NCI-H460 (cell line): ENCODE measurements around the gene ANKRD50. TPM values are rescaled to one million over a fixed set of nuclear protein-coding genes. Genes with fewer than 3 reads are reported as not detected.

ENCODE experiments used
- DNase-seq: peaks from one replicate; pipeline ENCODE4 v3.0.0-alpha.2; 2016; ENCODE audit warnings: low read depth; ENCODE audit errors: extremely low read depth
- polyA plus RNA-seq: library from polyadenylated mRNA; depleted of rRNA; stranded (reverse); fragments of >200 nt; gene quantifications from 2 replicates; pipeline ENCODE4 v1.2.3, GENCODE V29; 2014; cell fraction: nucleus; rRNA removed
- total RNA-seq: library from RNA; depleted of rRNA; stranded (reverse); fragments of >200 nt; shearing (Covaris generic); gene quantifications from 2 replicates; pipeline ENCODE4 v1.2.3, GENCODE V29; 2014; rRNA removed

Gene ANKRD50
- 8.6 and 11.0 TPM in 2 replicates for total RNA-seq
- polyA plus RNA-seq = 5.3 and 6.7 TPM in 2 replicates

- DNase-seq = peak; percentile 69
These were observed at the start of gene ANKRD50 for GRCh38 chr4:124712372-124713184. Gene ANKRD50 (minus strand): TSS chr4:124712732. CDS start chr4:124710511, 2,221 bp downstream.

- DNase-seq = no peak
These were observed 44.6 kb upstream of the ANKRD50 start for GRCh38 chr4:124757126-124757525.

GRCh38 chr4:124754681-124755080, 42.1 kb upstream of the ANKRD50 start:
- DNase-seq = no peak

GRCh38 chr4:124753941-124754581, 41.5 kb upstream of the ANKRD50 start:
- DNase-seq = no peak

- no peak for DNase-seq
These were observed 36.9 kb upstream of the ANKRD50 start for GRCh38 chr4:124749421-124749820.

GRCh38 chr4:124748965-124749364, 36.4 kb upstream of the ANKRD50 start:
- DNase-seq = no peak

- DNase-seq = no peak
These were observed 33.7 kb upstream of the ANKRD50 start for GRCh38 chr4:124745985-124746801.

GRCh38 chr4:124743711-124744110, 31.2 kb upstream of the ANKRD50 start:
- no peak for DNase-seq

GRCh38 chr4:124740501-124740900, 28.0 kb upstream of the ANKRD50 start:
- DNase-seq = no peak

GRCh38 chr4:124738994-124739393, 26.5 kb upstream of the ANKRD50 start:
- no peak for DNase-seq

- no peak for DNase-seq
These were observed 25.1 kb upstream of the ANKRD50 start for GRCh38 chr4:124737619-124738018.

- DNase-seq = no peak
These were observed 24.0 kb upstream of the ANKRD50 start for GRCh38 chr4:124736526-124736925.

GRCh38 chr4:124727331-124727890, 14.9 kb upstream of the ANKRD50 start:
- no peak for DNase-seq

GRCh38 chr4:124726269-124726668, 13.7 kb upstream of the ANKRD50 start:
- no peak for DNase-seq

- DNase-seq = no peak
These were observed 9.5 kb upstream of the ANKRD50 start for GRCh38 chr4:124722071-124722470.

GRCh38 chr4:124717101-124717500, 4.6 kb upstream of the ANKRD50 start:
- no peak for DNase-seq

GRCh38 chr4:124713185-124713592, 657 bp upstream of the ANKRD50 start:
- DNase-seq = peak; percentile 69

- DNase-seq = peak; percentile 36
These were observed 811 bp downstream of the ANKRD50 start for GRCh38 chr4:124711471-124712371.

GRCh38 chr4:124710911-124711310, 1.6 kb downstream of the ANKRD50 start:
- no peak for DNase-seq
